Kidney epithelial cell (primary cell): Measurements from ENCODE around the gene CAMTA1. TPM values are rescaled to one million over a fixed set of nuclear protein-coding genes. Genes with fewer than 3 reads are reported as not detected.

ENCODE experiments used
- DNase-seq: peaks from one replicate; pipeline ENCODE4 v3.0.0-alpha.2; 2010; ENCODE audit warnings: low read depth
- H3K27me3 ChIP-seq: 2 replicates; pipeline ENCODE4 v1.6.0; 2011; ENCODE audit warnings: low read length; ENCODE audit not compliant: control insufficient read depth, insufficient read depth
- H3K36me3 ChIP-seq: 2 replicates; pipeline ENCODE4 v1.5.1; 2011; ENCODE audit warnings: low read length; ENCODE audit not compliant: control insufficient read depth, insufficient read depth
- H3K4me3 ChIP-seq: 2 replicates; pipeline ENCODE4 v1.5.1; 2011; ENCODE audit warnings: low read depth, mild to moderate bottlenecking, control low read depth, low read length
- CTCF ChIP-seq: IDR thresholded peaks from 2 replicates; pipeline ENCODE4 v1.5.1; 2011; ENCODE audit warnings: mild to moderate bottlenecking, moderate library complexity, low read length, control low read depth, inconsistent platforms; ENCODE audit not compliant: insufficient read depth, poor library complexity, severe bottlenecking
- total RNA-seq: library from RNA; depleted of rRNA; stranded (reverse); fragments of >200 nt; gene quantifications from 2 replicates; pipeline ENCODE4 v1.2.3, GENCODE V29; 2015

Gene CAMTA1
- total RNA-seq, 1 donor from 2014 or later = 76.5 TPM

DNA sequence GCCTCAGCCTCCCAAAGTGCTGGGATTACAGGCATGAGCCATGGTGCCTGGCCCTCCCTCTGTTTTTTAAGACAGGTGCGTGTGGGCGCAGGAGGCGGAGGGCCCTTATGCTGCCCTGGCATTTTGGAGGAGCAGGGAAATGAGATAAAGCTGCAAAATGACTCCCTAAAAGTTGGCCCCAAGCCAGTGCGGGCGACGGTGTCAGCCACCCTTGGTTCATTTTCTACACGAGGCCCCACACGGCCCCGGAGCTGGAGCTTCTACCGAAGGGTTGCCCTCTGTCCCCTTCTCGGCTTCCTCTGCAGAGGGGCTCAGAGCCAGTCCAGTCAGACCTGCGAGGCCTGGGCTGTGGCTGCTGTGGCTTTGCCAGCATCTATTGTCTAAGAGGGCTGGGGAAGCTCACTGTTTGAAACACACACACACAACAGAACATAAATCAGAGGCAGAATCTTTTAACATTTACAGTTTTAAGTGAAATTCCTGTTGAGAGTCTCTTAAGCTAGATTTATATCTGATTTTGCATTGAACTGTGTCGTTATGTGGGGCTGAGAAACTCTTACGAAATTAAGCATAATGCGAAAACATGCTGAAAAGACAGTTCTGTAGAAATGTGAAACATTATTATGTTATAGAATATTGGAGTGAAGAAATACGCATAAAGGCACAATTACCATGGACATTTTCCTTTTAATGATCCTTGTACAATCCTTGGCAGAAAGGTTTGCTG lies 255.9 kb downstream of the CAMTA1 start:
- no peak for DNase-seq
- Histone ChIP-seq H3K4me3 (no peak overlapping the region), H3K27me3 (peaks cover 9% of the 10 kb centered on the region), H3K36me3 (no peaks in the 10 kb centered on the region)
- TF ChIP-seq CTCF = no peak

DNA sequence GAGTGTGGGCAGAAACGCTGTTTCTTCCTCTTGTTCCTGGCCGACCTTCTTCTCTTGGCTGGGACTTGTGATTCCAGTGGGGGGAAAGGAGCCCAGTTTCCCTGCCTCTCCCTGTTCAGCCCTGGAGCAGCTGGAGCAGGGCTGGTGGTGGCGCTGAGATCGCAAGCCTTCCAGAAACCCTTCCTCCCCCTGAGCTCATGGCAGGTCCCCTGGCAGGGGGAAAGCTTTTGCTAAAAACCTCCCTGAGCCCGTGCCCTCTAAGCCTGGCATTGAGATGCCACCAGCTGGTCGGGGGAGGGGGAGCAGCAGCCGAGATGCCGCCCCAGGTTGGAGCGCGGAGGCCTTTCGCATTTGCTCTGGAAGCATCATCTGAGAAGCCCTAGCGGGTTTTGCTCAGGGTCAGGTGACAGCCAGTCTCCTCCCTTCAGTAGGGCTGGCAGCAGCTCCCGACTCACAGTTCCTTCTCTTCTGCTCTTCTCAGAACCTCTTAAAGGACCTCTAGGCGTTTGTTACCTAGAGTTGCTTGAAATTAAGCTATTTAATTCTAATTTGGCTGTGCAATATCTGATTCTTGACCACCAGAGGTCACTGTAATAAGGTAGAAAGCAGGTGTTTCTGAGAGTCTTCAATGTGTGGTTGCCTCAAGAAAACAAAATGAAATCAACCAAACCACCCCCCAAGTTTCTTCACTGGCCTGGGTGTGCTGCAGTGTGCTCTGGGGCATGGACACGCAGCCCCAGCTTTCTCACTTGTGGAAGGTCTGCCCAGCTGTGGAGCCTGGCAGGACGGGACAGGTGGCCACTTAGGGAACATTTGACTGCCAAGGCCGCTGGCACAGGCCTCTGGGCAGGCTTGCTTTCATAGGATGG lies 257.3 kb downstream of the CAMTA1 start:
- H3K4me3 ChIP-seq = no peak overlapping the region
- no peak for DNase-seq
- peak; percentile 44 for TF ChIP-seq CTCF
- peaks cover 9% of the 10 kb centered on the region for H3K27me3 ChIP-seq
- no peaks in the 10 kb centered on the region for H3K36me3 ChIP-seq

GRCh38 chr1:7043191-7043549 lies 257.9 kb downstream of the CAMTA1 start:
- Histone ChIP-seq H3K4me3 (no peak overlapping the region), H3K27me3 (peaks cover 9% of the 10 kb centered on the region), H3K36me3 (no peaks in the 10 kb centered on the region)
- no peak for DNase-seq
- no peak for TF ChIP-seq CTCF

DNA sequence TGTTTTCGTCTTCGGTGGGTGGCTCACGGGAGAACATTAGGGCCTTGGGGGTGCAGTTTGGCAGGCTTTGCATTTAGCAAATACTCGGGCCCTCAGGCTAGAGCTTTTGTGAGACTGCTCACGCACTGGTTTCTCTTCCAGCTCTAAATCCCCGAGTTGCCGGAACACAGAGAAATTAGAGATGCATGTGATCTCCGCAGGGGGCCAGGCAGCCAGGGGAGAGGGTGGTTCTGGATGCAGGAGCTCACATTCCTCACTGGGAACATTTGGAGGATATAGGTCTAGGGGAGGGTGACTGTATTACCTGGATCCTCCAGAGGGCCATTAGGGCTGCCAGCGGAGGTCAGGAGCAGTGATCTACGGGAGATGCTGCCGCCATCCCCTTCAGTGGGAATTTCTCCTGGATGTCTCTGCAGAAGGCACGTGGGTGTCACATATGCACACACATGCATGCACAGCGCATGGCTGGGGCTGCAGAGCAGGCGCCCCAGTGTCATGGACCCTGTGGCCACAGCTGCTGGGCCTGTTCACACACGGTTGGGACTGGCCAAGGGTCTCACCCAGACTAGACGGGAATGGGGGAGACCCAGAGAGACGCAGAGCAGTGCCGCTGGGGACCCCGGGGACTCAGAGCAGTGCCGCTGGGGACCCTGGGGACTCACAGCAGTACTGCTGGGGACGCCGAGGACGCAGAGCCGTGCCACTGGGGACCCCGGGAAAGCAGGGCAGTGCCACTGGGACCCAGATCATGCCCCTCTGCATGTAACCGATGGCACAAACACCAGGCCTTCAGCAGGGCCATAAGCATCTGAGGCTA lies 258.7 kb downstream of the CAMTA1 start:
- TF ChIP-seq CTCF = no peak
- no peak overlapping the region for H3K4me3 ChIP-seq
- no peak for DNase-seq
- peaks cover 9% of the 10 kb centered on the region for H3K27me3 ChIP-seq
- no peaks in the 10 kb centered on the region for H3K36me3 ChIP-seq

GRCh38 chr1:7045897-7046296 lies 260.6 kb downstream of the CAMTA1 start:
- DNase-seq = no peak
- H3K4me3 ChIP-seq = no peak overlapping the region
- no peaks in the 10 kb centered on the region for H3K36me3 ChIP-seq
- no peak for TF ChIP-seq CTCF
- H3K27me3 ChIP-seq = peaks cover 9% of the 10 kb centered on the region
